Natural killer cell (primary cell): ENCODE results near the gene CABP4. TPM values are rescaled to one million over a fixed set of nuclear protein-coding genes. Genes with fewer than 3 reads are reported as not detected.

Experiments
- ATAC-seq, 3 donors: fragments of 150-1000 bp in 2 of 3; fragments of 200-7000 bp in 1 of 3; cut with Tn5 transposase; 1 replicate in 1 of 3; 2 replicates in 2 of 3; pipeline ENCODE4 v1.10.0; 2021; ENCODE audit warnings: mild to moderate bottlenecking in 2 of 3, moderate library complexity in 2 of 3
- DNase-seq, 2 donors: peaks; one replicate each; pipeline versions ENCODE4 v3.0.0 to v3.0.0-alpha.2; 2013 to 2021; ENCODE audit warnings: mixed read lengths in 1 of 2
- H3K27ac ChIP-seq: one replicate; pipeline ENCODE4 v1.5.1; 2013; ENCODE audit warnings: mild to moderate bottlenecking, low read length
- H3K27me3 ChIP-seq: one replicate; pipeline ENCODE4 v1.6.1; 2013; ENCODE audit warnings: low read length; ENCODE audit not compliant: control insufficient read depth, insufficient read depth
- H3K36me3 ChIP-seq: one replicate; pipeline ENCODE4 v1.6.1; 2013; ENCODE audit warnings: low read length; ENCODE audit not compliant: control insufficient read depth, insufficient read depth
- H3K4me1 ChIP-seq: one replicate; pipeline ENCODE4 v1.6.1; 2013; ENCODE audit warnings: low read length; ENCODE audit not compliant: control insufficient read depth, insufficient read depth
- H3K4me3 ChIP-seq: one replicate; pipeline ENCODE4 v1.5.1; 2013; ENCODE audit warnings: low read length
- H3K9me3 ChIP-seq: one replicate; pipeline ENCODE4 v1.6.1; 2013; ENCODE audit warnings: low read length; ENCODE audit not compliant: control insufficient read depth, insufficient read depth
- H3K27ac Mint-ChIP-seq, 2 donors: one replicate each; pipeline ENCODE4 v1.8.0; 2022; ENCODE audit warnings: mild to moderate bottlenecking in 2 of 2, mixed read lengths in 2 of 2, moderate library complexity in 1 of 2
- H3K27me3 Mint-ChIP-seq, 2 donors: one replicate each; pipeline ENCODE4 v1.8.0; 2022; ENCODE audit warnings: low read depth in 2 of 2, mixed read lengths in 2 of 2
- H3K36me3 Mint-ChIP-seq: one replicate; pipeline ENCODE4 v1.8.0; 2022; ENCODE audit warnings: mixed read lengths
- H3K4me1 Mint-ChIP-seq, 2 donors: one replicate each; pipeline ENCODE4 v1.8.0; 2022; ENCODE audit warnings: mixed read lengths in 2 of 2
- H3K4me3 Mint-ChIP-seq: one replicate; pipeline ENCODE4 v1.8.0; 2022; ENCODE audit warnings: mild to moderate bottlenecking, moderate library complexity, mixed read lengths
- H3K9me3 Mint-ChIP-seq, 2 donors: one replicate each; pipeline ENCODE4 v1.8.0; 2022; ENCODE audit warnings: mixed read lengths in 2 of 2
- WGBS: methylation state at CpG from one replicate; pipeline ENCODE4 v1.1.7; 2013; ENCODE audit warnings: missing lambda C conversion rate; ENCODE audit not compliant: insufficient coverage; 5-methylcytosine and 5-hydroxymethylcytosine counted together
- intact Hi-C: fragments of 100-400 bp; cut with micrococcal nuclease; formaldehyde crosslinking; loops from one replicate; pipeline ENCODE4 v1.14.2; 2022
- total RNA-seq, 4 donors: library from RNA; stranded (reverse); fragments of 120-200 nt in 1 of 4; gene quantifications; one replicate each; pipeline versions ENCODE4 v1.2.3 to v1.2.4, GENCODE V29; 2013 to 2022
- TF ChIP-seq, protein P1 (sequence below): fragments of 200-600 bp; IDR thresholded peaks from one replicate; pipeline ENCODE4 v1.8.0; 2022; ENCODE audit warnings: antibody characterized with exemption

CABP4 gene
- total RNA-seq, 3 donors from 2014 or later (not counting 1 experiment from before 2014, with no cell fraction given), result 12.9 to 22.8 (median 21.3) TPM

DNA sequence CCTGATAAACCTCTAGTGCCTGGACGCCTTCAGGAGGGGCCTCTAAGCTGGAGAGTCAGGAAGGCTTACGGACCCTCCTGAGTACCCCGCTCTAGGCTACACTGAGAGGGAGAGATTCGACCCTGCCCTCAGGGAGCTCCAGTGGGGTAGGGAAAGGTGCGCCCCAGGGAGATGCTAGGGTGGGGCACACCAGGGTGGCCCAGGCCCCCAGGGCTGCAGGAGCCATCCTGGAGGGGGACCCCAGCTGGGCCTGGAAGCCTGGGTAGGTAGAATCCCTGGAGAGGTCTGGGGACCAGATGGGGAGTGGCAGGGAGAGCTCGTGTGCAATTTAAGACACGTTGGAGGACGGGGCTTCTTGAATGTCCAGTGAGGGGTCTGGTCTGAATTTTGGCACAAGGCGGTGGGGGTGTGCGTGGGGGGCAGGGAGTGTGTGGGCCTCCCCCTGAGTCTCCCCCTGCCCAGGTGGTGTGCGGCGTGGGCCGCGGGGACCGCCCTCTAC is 35.0 kb upstream of the CABP4 start:
- Mint-ChIP-seq H3K4me1 (peaks cover 21 to 71% of the 10 kb centered on the region in 2 donors), H3K4me3 (peak overlapping the region; percentile 79), H3K36me3 (no peaks in the 10 kb centered on the region), H3K27me3 (no peaks in the 10 kb centered on the region), H3K9me3 (no peaks in the 10 kb centered on the region), H3K27ac (peak overlapping the region; percentile 83 to 87)
- no peaks in the 10 kb centered on the region for H3K36me3 ChIP-seq
- peak overlapping the region; percentile 38 for H3K4me3 ChIP-seq
- no peak for ATAC-seq
- intact Hi-C loops, result loop anchor here (2.0 kb wide), 1 partner anchor 17 kb away; no protein-coding TSS in a partner anchor
- H3K27me3 ChIP-seq, result no peaks in the 10 kb centered on the region
- no peak for DNase-seq
- H3K4me1 ChIP-seq, result peaks cover 63% of the 10 kb centered on the region
- H3K27ac ChIP-seq, result peak overlapping the region; percentile 79
- TF ChIP-seq, protein P1, sequence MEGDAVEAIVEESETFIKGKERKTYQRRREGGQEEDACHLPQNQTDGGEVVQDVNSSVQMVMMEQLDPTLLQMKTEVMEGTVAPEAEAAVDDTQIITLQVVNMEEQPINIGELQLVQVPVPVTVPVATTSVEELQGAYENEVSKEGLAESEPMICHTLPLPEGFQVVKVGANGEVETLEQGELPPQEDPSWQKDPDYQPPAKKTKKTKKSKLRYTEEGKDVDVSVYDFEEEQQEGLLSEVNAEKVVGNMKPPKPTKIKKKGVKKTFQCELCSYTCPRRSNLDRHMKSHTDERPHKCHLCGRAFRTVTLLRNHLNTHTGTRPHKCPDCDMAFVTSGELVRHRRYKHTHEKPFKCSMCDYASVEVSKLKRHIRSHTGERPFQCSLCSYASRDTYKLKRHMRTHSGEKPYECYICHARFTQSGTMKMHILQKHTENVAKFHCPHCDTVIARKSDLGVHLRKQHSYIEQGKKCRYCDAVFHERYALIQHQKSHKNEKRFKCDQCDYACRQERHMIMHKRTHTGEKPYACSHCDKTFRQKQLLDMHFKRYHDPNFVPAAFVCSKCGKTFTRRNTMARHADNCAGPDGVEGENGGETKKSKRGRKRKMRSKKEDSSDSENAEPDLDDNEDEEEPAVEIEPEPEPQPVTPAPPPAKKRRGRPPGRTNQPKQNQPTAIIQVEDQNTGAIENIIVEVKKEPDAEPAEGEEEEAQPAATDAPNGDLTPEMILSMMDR, result no peak
- no peaks in the 10 kb centered on the region for H3K9me3 ChIP-seq
- 35% methylated on average over 15 of the region's 15 CpGs for WGBS

DNA sequence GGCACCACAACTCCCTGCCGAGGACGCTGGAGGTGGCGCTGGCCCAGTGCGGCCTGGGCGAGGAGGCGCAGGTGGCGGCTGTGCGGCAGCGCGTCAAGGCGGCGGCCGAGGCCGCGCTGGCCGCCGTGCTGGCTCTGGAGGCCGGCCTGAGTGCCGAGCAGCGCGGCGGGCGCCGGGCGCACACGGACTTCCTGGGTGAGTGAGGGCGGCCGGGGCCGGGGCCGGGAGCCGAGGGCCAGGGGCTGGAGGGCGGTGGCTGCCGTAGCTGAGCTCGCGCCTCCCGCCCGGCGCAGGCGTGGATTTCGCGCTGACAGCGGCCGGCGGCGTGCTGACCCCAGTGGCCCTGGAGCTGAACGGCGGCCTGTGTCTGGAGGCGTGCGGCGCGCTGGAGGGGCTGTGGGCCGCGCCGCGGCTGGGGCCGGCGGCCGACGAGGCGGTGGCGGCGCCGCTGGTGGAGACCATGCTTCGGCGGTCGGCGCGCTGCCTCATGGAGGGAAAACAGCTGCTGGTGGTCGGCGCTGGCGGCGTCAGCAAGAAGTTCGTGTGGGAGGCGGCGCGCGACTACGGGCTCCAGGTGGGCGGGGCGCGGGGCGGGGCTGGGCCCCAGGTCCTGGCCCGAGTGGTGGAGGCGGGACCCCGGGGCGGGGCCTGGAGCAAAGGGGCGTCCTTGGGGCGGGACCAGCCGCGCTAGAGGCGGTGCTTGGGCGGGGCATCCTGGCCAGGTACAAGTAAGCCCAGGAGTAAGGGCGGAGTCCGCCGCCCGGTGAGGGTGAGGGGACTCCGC is 34.3 kb upstream of the CABP4 start:
- ATAC-seq (peak; percentile 92 to 99 (median 95)), DNase-seq (peak; percentile 97 to 98)
- peaks cover 21 to 70% of the 10 kb centered on the region in 2 donors for H3K4me1 Mint-ChIP-seq
- peaks cover 60% of the 10 kb centered on the region for H3K4me1 ChIP-seq
- no peaks in the 10 kb centered on the region for H3K9me3 Mint-ChIP-seq
- H3K27me3 Mint-ChIP-seq, result no peaks in the 10 kb centered on the region
- under 1% methylated on average over 97 of the region's 97 CpGs for WGBS
- H3K27ac Mint-ChIP-seq, result peak overlapping the region; percentile 83 to 87
- no peaks in the 10 kb centered on the region for H3K9me3 ChIP-seq
- H3K27ac ChIP-seq, result peak overlapping the region; percentile 79
- H3K36me3 Mint-ChIP-seq, result no peaks in the 10 kb centered on the region
- H3K4me3 ChIP-seq, result peak overlapping the region; percentile 38
- no peaks in the 10 kb centered on the region for H3K36me3 ChIP-seq
- intact Hi-C loops, result loop anchor here (2.0 kb wide), 1 partner anchor 18 kb away; no protein-coding TSS in a partner anchor
- no peaks in the 10 kb centered on the region for H3K27me3 ChIP-seq
- TF ChIP-seq, protein P1, result no peak
- H3K4me3 Mint-ChIP-seq, result peak overlapping the region; percentile 79

DNA sequence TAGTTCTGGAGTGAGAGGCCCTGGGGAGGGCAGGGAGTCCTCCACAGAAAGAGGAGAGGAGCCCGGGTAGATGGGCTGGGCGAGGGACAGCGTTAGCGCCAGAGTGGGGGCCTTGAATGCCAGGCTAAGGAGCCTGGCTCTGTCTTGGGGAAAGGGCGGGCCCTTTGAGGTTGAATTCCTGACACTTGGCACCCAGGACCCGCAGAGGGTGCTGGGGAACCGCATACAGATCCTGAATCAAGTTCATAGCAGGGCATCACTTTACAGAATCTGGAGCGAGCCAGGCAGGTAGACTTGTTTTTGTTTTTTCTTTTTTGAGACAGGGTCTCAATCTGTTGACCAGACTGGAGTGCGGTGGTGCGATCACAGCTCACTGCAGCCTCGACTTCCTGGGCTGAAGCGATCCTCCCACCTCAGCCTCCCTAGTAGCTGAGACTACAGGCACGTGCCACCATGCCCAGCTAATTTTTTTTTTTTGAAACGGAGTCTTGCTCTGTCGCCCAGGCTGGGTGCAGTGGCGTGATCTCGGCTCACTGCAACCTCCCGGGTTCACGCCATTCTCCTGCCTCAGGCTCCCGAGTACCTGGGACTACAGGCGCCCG is 33.6 kb upstream of the CABP4 start:
- Mint-ChIP-seq H3K27ac (peak overlapping the region; percentile 83 to 87), H3K4me1 (peaks cover 15 to 63% of the 10 kb centered on the region in 2 donors), H3K9me3 (no peaks in the 10 kb centered on the region), H3K27me3 (no peaks in the 10 kb centered on the region), H3K4me3 (peak overlapping the region; percentile 79), H3K36me3 (no peaks in the 10 kb centered on the region)
- Histone ChIP-seq H3K27ac (peak overlapping the region; percentile 54), H3K9me3 (no peaks in the 10 kb centered on the region), H3K27me3 (no peaks in the 10 kb centered on the region), H3K4me1 (peaks cover 53% of the 10 kb centered on the region), H3K4me3 (no peak overlapping the region), H3K36me3 (no peaks in the 10 kb centered on the region)
- no peak for ATAC-seq
- intact Hi-C loops, result loop anchor here (2.0 kb wide), 1 partner anchor 19 kb away; no protein-coding TSS in a partner anchor
- TF ChIP-seq, protein P1, result no peak
- 75% methylated on average over 22 of the region's 22 CpGs for WGBS
- DNase-seq, result no peak
